GM19035 (cell line): ENCODE measurements around the gene NOVA1.

Experiments used
- ATAC-seq: cut with Tn5 transposase; IDR thresholded peaks from one replicate; pipeline ENCODE4 v1.9.1; 2021; ENCODE audit not compliant: unreplicated experiment

NOVA1 gene

GRCh38 chr14:26448181-26448855, 149.5 kb downstream of the NOVA1 start:
- no peak for ATAC-seq

- ATAC-seq = no peak
These were observed 153.0 kb downstream of the NOVA1 start for GRCh38 chr14:26444822-26445221.

- ATAC-seq = no peak
These were observed 154.2 kb downstream of the NOVA1 start for GRCh38 chr14:26443654-26444053.

DNA sequence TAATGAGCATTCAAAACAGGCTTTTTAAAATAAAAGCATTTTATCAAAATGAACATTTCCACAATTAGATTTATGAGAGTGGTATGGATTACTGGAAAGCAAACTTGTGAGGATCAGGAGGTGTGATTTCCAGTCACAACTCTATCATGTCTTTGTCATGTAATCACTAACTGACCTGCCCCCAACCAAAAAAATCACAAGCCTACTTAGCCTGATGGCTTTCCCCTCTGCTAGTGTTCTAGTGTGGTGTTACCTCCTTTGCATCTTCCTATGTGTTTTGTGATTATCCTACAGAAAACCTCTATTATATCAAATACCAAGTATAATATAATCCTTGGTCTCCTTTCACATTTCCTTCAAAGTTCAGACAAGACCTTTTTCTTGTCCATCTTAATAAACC, 168.6 kb downstream of the NOVA1 start:
- ATAC-seq = no peak

DNA sequence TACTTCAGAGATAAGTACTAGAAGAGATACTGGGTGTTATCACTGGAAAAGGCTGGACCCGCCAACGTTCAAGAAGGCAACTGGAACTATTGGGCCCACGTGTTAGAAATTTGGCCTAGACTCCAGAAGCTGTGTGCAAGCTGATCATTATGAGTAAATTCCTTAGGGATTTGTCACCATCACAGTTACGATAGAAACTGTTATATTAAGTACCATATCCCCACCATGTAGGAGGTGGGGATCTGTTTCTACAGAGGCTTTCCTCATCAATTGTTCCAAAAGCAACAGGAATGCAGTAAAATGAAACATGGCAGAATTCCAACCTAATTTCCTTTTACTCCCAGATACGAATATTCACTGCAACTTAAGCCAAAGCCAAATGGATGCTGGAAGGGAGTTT, 170.7 kb downstream of the NOVA1 start:
- ATAC-seq = no peak

DNA sequence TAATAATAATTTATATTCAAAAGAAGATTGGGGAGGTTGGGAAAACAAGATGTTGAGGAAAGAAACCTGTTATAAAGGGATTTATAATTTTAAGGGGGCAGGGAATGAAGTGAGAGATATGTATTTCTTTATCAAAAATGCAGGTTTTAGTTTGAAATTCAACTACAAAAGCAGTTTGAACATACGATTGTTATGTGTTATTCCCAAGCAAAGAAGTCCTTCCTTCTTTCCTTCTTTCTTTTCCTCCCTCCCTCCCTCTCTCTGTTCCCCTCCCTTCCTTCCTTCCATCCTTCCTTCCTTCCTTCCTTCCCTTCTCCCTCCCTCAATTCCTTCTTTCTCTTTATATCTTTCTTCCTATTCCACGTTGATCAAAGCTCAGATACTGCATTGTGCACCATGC, 173.3 kb downstream of the NOVA1 start:
- ATAC-seq = no peak

- ATAC-seq = no peak
These were observed 182.2 kb downstream of the NOVA1 start for GRCh38 chr14:26415618-26416123.

- no peak for ATAC-seq
These were observed 182.9 kb downstream of the NOVA1 start for GRCh38 chr14:26414926-26415325.

GRCh38 chr14:26414103-26414502, 183.7 kb downstream of the NOVA1 start:
- no peak for ATAC-seq

DNA sequence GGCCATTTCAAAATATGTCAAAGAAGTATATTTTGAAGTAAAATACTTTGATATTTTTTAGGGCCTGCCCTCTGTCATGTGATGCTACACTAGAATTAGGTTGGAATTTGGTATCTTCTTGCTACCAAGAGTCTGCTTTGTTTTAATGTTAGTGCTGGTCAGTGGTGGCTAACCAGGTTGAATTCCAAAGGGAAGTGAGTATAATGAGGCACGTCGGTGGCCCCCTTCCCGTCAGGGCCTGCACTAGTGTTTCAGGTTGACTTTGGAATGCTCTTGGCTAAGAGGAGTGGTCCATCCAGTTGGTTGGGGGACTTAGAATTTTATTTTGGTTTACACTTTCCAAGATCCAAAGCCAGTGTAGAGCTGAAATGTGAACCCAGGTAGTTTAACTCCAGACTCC, 185.4 kb downstream of the NOVA1 start:
- ATAC-seq = no peak

DNA sequence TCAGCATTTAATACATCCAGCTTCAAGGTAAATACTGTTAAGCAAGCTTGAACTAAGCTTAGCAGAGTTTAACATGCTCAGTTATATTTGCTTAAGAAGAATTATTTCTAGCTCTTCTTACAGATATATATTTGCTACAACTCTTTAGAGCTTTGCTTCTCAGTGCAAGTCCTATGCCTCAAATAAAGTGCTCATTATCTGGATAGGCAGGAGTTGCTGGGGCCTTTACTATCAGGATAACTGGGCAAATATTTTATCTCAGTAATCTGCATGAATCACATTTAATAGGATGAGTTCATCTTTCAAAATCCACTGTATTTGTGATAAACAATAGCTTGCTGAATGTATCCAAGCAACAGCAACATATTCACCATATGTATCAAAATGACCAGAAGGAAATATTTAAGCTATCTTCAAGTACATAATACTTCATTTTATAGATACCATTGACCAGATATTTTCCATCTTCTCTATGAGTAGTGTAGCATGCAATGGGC, 187.6 kb downstream of the NOVA1 start:
- no peak for ATAC-seq

GRCh38 chr14:26404927-26405326, 192.9 kb downstream of the NOVA1 start:
- ATAC-seq = no peak

GRCh38 chr14:26403760-26404159, 194.1 kb downstream of the NOVA1 start:
- no peak for ATAC-seq

- no peak for ATAC-seq
These were observed 195.7 kb downstream of the NOVA1 start for GRCh38 chr14:26402126-26402525.

GRCh38 chr14:26401179-26401968, 196.5 kb downstream of the NOVA1 start:
- ATAC-seq = no peak

DNA sequence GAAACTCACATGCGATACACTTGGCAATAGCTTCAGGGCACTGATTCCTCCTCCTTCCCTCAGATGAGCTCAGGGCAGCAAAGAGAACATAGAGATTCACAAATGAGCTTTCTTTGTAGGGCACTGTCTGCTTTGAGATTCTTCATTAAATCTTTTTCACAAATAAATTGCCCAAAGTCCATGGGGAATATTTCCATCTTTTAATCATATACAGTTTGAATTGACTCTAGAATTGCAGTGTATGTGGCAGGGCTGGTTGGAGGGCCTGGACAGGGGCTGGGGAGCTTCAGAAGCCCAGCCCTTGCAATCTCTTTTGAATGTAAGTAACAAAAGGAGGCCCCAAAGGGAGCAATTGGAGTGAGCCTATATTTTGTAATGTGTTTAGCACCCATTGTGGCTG, 197.5 kb downstream of the NOVA1 start:
- no peak for ATAC-seq

- no peak for ATAC-seq
These were observed 199.2 kb downstream of the NOVA1 start for GRCh38 chr14:26398616-26399015.
